Measurements from ENCODE around the gene STYK1.
"Not testable (repeated sequence)": the region's sequence is repeated elsewhere in the genome, so short reads cannot be mapped to it uniquely, and the experiment has no call there.

STYK1 gene

DNA sequence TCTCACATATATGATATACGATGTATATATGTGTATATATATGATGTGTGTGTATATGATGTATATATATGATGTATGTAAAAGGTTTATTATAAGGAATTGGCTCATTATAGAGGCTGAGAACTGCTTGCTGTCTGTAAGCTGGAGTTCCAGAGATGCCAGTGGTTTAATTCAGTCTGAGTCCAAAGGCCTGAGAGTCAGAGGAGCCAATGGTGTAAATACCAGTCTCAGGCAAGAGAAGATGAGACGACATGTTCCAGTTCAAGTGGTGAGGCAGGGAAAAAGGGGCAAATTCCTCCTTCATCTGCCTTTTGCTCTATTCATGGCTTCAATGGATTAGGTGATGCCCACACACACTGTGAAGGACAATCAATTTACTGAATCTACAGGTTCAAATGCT, 17.1 kb upstream of the STYK1 start:
- no peak for DNase-seq
- intact Hi-C loops (cut with DNase I): no loop called here

- DNase-seq: no peak
- intact Hi-C loops (cut with DNase I): no loop called here
Measured at GRCh38 chr12:10689146-10689545, 15.3 kb upstream of the STYK1 start.

DNA sequence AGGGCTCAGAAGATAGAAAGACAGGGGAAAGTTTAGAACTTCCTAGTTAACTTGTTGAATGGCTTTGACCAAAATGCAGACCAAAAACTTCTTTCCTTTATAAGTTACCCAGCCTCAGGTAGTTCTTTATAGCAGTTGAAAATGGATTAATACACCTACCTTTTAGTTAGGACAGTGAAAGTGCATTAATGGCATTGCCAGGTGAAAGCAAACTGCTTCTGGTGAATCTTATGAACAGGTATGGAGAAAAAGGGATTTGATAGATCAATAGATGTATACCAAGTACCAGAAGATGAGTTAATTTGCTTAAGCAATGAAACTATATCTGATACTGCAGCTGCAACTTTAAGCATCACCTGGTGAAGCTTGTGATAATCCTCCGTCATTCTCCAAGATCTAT, 14.2 kb upstream of the STYK1 start:
- no peak for DNase-seq
- intact Hi-C loops (cut with DNase I): no loop called here

- intact Hi-C loops (cut with DNase I): no loop called here
- DNase-seq: no peak
Measured at GRCh38 chr12:10672231-10672868, 1.5 kb downstream of the STYK1 start.

GRCh38 chr12:10669533-10669932, 4.3 kb downstream of the STYK1 start:
- intact Hi-C loops (cut with DNase I): no loop called here
- DNase-seq: no peak

GRCh38 chr12:10668526-10668925, 5.3 kb downstream of the STYK1 start:
- intact Hi-C loops (cut with DNase I): no loop called here

DNA sequence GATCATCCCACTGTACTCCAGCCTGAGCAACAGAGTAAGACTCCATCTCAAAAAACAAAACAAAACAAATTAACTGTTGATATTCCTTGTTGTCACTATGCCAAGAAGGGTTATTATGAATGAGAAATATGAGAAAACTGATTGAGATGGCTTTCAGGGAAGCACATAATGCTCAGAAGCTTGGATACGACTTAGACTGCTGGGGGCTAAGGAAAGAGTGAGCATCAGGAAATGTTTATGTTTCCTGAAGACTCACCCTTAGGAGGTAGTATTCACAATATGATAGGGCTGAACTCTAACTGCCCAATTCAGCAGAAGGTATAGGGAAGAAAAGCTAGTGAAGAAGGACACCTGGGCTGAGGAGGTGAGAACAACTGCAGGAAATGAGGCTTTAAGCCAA, 6.3 kb downstream of the STYK1 start:
- intact Hi-C loops (cut with DNase I): no loop called here
- no peak for DNase-seq

More at GRCh38 chr12:10668526-10668925, 5.3 kb downstream of the STYK1 start:
- no peak for DNase-seq

- intact Hi-C loops (cut with DNase I): no loop called here
- no peak for DNase-seq
Measured at GRCh38 chr12:10664499-10664898, 9.4 kb downstream of the STYK1 start.

- intact Hi-C loops (cut with DNase I): no loop called here
- DNase-seq: no peak
Measured at GRCh38 chr12:10663869-10664268, 10.0 kb downstream of the STYK1 start.

DNA sequence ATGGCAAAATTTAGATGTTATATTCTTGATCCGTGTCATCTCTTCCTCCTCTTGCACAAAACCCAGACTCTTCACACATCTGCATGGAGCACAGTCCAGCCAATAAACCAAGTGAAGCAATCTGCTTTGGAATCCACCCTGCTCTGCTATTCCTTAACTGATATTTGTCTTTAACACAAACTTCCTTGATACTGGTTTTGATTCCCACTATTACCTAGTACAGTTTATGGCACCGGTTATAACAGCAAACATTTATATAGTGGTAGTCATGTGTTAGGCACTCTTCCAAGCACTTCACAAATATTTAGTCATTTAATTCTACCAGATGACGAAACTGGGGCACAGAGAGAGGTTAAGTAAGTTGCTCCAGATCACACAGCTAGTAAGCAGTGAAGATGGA, 12.5 kb downstream of the STYK1 start:
- intact Hi-C loops (cut with DNase I): no loop called here
- DNase-seq: no peak

GRCh38 chr12:10654003-10654402, 19.8 kb downstream of the STYK1 start:
- DNase-seq: no peak
- intact Hi-C loops (cut with DNase I): no loop called here

DNA sequence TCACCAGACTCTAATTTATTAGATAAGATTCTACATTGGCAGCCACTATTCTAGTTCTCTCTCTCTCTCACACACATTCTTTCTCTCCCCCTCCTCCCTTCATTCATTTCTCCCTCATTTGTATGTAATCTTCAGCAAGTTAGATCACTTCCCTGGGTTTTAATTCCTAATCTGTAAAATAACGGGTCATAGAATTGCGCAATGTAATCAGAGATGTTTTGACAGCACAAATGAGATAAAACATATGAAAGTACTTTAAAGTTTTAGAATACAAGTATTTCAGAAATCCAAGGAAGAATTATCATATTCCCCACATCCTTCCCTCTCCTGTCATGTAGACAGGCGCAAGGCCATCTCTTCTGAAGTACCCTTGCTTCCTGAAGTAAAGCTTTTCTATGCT, 21.7 kb downstream of the STYK1 start:
- intact Hi-C loops (cut with DNase I): no loop called here
- no peak for DNase-seq

DNA sequence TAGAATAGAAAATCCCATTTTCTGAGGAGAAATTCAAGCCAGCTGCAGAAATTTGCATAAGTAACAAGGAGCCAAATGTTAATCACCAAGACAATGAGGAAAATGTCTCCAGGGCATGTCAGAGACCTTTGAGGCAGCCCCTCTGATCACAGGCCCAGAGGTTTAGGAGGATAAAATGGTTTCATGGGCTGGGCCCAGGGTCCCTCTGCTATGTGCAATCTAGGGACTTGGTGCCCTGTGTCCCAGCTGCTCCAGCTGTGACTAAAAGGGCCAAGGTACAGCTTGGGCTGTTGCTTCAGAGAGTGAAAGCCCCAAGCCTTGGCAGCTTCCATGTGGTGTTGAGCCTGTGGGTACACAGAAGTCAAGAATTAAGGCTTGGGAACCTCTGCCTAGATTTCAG, 27.3 kb downstream of the STYK1 start:
- intact Hi-C loops (cut with DNase I); DNase-seq: not testable (repeated sequence)

DNA sequence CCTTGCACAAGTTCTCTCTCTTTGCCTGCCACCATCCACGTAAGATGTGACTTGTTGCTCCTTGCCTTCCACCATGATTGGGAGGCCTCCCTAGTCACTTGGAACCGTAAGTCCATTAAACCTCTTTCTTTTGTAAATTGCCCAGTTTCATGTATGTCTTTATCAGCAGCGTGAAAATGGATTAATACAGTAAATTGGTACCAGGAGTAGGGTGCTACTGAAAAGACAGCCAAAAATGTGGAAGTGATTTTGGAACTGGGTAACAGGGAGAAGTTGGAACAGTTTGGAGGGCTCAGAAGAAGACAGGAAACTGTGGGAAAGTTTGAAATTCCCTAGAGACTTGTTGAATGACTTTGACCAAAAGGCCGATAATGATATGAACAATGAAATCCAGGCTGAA, 27.9 kb downstream of the STYK1 start:
- no peak for DNase-seq
- intact Hi-C loops (cut with DNase I): no loop called here

- DNase-seq: no peak
- intact Hi-C loops (cut with DNase I): no loop called here
Measured at GRCh38 chr12:10641735-10642500, 31.9 kb downstream of the STYK1 start.

GRCh38 chr12:10638728-10639127, 35.1 kb downstream of the STYK1 start:
- intact Hi-C loops (cut with DNase I): no loop called here

DNA sequence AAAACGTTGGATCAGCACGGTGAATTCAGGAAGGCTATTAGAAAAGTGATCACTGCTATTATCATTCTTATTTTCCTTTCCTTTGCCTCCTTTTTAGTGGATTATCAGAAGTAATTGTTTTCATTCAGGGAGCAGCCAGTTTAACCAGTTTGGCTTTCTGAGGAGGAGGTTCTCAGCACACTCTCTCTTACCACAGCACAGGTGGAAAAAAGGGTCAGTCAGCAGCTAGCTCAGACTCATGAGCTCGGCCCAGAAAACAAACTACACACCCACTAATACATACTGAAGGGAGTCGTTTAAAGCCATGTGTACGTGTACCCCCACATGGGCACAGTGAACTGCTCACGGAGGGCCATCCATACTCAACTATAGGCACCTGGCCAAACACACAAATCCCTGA, 37.2 kb downstream of the STYK1 start:
- intact Hi-C loops (cut with DNase I): no loop called here
- no peak for DNase-seq

More at GRCh38 chr12:10638728-10639127, 35.1 kb downstream of the STYK1 start:
- DNase-seq: no peak

GRCh38 chr12:10636124-10636523, 37.7 kb downstream of the STYK1 start:
- intact Hi-C loops (cut with DNase I): no loop called here
- no peak for DNase-seq

DNA sequence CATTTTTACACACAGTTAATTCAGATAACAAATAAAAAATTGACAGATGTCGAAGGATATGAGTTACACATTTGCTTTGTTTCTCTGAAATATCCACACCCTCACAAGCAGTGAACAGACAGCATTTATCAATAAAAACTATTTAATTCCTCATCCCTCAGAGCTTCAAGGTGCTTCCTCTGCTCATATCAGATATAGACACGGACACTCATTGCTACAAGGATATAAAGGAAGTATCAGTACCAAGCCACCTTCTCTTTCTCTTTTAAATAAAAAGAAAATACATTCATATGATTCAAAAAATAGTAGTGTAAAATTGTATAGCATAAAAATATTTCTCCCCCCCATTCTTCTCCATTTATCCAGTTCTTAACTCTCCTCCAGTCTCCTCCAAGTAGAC, 38.5 kb downstream of the STYK1 start:
- intact Hi-C loops (cut with DNase I): no loop called here
- no peak for DNase-seq

- intact Hi-C loops (cut with DNase I): no loop called here
- no peak for DNase-seq
Measured at GRCh38 chr12:10634427-10634826, 39.4 kb downstream of the STYK1 start.

DNA sequence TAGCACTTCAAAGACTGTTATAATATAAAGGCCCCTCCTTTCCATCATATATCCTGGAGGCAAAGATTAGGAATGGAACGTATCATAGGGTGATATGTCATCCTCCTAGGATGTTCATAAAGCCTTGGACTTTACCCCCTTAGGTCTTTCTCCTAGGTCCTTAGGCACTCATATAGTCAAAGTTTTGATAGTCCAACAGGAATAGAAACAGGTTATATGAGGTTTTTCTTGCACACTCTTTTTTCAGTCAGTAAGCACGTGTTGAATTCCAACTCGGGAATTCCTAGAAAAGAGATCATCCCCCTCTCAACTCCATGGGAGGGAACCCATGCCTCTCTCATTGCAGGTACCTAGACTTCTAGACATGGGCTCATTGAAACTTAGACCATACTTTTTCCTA, 40.3 kb downstream of the STYK1 start:
- intact Hi-C loops (cut with DNase I): no loop called here
- DNase-seq: no peak

DNA sequence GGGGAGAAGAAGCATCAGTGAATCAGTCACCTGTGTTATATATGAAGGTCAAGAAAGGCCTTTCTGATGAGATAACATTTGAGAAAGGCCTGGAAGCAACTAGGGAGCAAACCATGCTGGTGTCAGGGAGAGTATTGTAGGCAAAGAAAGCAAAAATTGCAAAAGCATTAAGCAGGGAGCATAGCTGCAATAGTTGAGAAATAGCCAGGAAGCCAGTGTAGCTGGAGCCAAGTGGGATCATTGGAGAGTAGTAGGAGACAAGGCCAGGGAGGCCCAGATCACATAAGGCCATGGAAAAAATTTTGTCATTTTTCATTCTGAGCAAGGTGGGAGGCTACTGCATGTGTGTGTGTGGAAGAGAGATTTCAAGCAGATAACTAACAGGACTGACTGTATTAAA, 41.6 kb downstream of the STYK1 start:
- intact Hi-C loops (cut with DNase I): no loop called here
- no peak for DNase-seq
